Endothelial cell of umbilical vein (primary cell): ENCODE measurements around the gene ABLIM1. TPM values are rescaled to one million over a fixed set of nuclear protein-coding genes. Genes with fewer than 3 reads are reported as not detected.
A peak's percentile ranks its signal among the peaks of the same experiment; 100 is the strongest.

Experiments
- BruUV-seq: library from RNA; stranded (reverse); fragments of 400-500 nt; replicated peaks from 2 replicates; lab custom pipeline; 2021; lab: Mats Ljungman, UMichigan
- CTCF ChIA-PET: fragments of 300-600, 350-600 bp; sonication (Branson Sonifier 250); formaldehyde crosslinking; loops from one replicate; lab custom pipeline; 2021; ENCODE audit warnings: antibody characterized with exemption, inconsistent platforms; lab: Charles Lee
- POLR2A ChIA-PET: fragments of 300-600, 350-600 bp; sonication (Branson Sonifier 250); formaldehyde crosslinking; loops from one replicate; lab custom pipeline; 2021; ENCODE audit warnings: antibody characterized with exemption, inconsistent platforms; lab: Charles Lee
- DNase-seq: peaks from one replicate; pipeline ENCODE4 v3.0.0-alpha.2; 2011; ENCODE audit warnings: low read depth, low spot score
- FAIRE-seq: peaks from 2 replicates; lab custom pipeline; 2011; peaks lifted over from hg19 to GRCh38; lab: Jason Lieb, UNC
- H2AFZ ChIP-seq: 2 replicates; pipeline ENCODE4 v1.6.0; 2012; ENCODE audit warnings: low read depth, low read length, control low read depth, inconsistent platforms
- H3K27ac ChIP-seq: 2 replicates; pipeline ENCODE4 v1.5.1; 2011; ENCODE audit warnings: low read depth, mild to moderate bottlenecking, control low read depth, low read length, moderate library complexity; ENCODE audit not compliant: insufficient read depth
- H3K27me3 ChIP-seq, 2 experiments: 2 replicates each; pipeline versions ENCODE4 v1.6.0 to v1.6.1; 2011; ENCODE audit warnings: low read length in 2 of 2, mixed read lengths in 1 of 2; ENCODE audit not compliant: control insufficient read depth in 2 of 2, insufficient read depth in 2 of 2
- H3K36me3 ChIP-seq, 2 experiments: 2 replicates in 1 of 2; 3 replicates in 1 of 2; pipeline ENCODE4 v1.5.1; 2011; ENCODE audit warnings: low read length in 2 of 2, mild to moderate bottlenecking in 1 of 2, moderate library complexity in 1 of 2; ENCODE audit not compliant: control insufficient read depth in 2 of 2, insufficient read depth in 2 of 2; ENCODE audit errors: extremely low read depth in 1 of 2
- H3K4me1 ChIP-seq: 3 replicates; pipeline ENCODE4 v1.5.1; 2011; ENCODE audit warnings: mild to moderate bottlenecking, low read length; ENCODE audit not compliant: control insufficient read depth, insufficient read depth; ENCODE audit errors: extremely low read depth
- H3K4me2 ChIP-seq: 2 replicates; pipeline ENCODE4 v1.6.1; 2011; ENCODE audit warnings: low read length, control low read depth, mixed read lengths; ENCODE audit not compliant: insufficient read depth
- H3K4me3 ChIP-seq, 3 experiments: fragments of 200-600 bp in 1 of 3; sonication (generic), shearing (Covaris generic) in 1 of 3; replicated peaks in 1 of 3; 2 replicates each; pipeline ENCODE4 v1.5.1; 2011 to 2016; ENCODE audit warnings: control low read depth in 3 of 3, low read length in 3 of 3, mild to moderate bottlenecking in 2 of 3, inconsistent platforms in 1 of 3, low read depth in 1 of 3, moderate library complexity in 1 of 3; ENCODE audit not compliant: insufficient read depth in 1 of 3
- H3K79me2 ChIP-seq: 2 replicates; pipeline ENCODE4 v1.6.0; 2012; ENCODE audit warnings: low read length, inconsistent platforms; ENCODE audit not compliant: control insufficient read depth, insufficient read depth
- H3K9ac ChIP-seq: replicated peaks from 2 replicates; pipeline ENCODE3; 2011; ENCODE audit warnings: low read length, control low read depth; ENCODE audit not compliant: insufficient read depth; ENCODE audit errors: extremely low read depth
- H3K9me1 ChIP-seq: replicated peaks from 3 replicates; pipeline ENCODE4 v1.6.0; 2011; ENCODE audit warnings: mild to moderate bottlenecking, low read length; ENCODE audit not compliant: control insufficient read depth, insufficient read depth; ENCODE audit errors: extremely low read depth
- H3K9me3 ChIP-seq: replicated peaks from 2 replicates; pipeline ENCODE4 v1.5.1; 2012; ENCODE audit warnings: low read length, inconsistent platforms; ENCODE audit not compliant: control insufficient read depth, insufficient read depth
- H4K20me1 ChIP-seq: replicated peaks from 2 replicates; pipeline ENCODE3; 2011; ENCODE audit warnings: mild to moderate bottlenecking, low read length; ENCODE audit not compliant: control insufficient read depth, insufficient read depth; ENCODE audit errors: extremely low read depth
- CTCF ChIP-seq, 2 donors: IDR thresholded peaks; 1 replicate in 1 of 2; 2 replicates in 1 of 2; pipeline ENCODE4 v1.5.1; 2011; ENCODE audit warnings: low read length in 2 of 2, mild to moderate bottlenecking in 2 of 2, moderate library complexity in 2 of 2, control low read depth in 1 of 2, inconsistent platforms in 1 of 2, low read depth in 1 of 2; ENCODE audit not compliant: insufficient read depth in 1 of 2; ENCODE audit errors: extremely low read depth in 1 of 2
- EZH2 ChIP-seq: IDR thresholded peaks from 2 replicates; pipeline ENCODE4 v1.6.1; 2012; ENCODE audit warnings: borderline replicate concordance, low read depth, mild to moderate bottlenecking, moderate library complexity, low read length, inconsistent platforms; ENCODE audit not compliant: severe bottlenecking
- FOS ChIP-seq: IDR thresholded peaks from 2 replicates; pipeline ENCODE4 v1.6.1; 2011; ENCODE audit warnings: mild to moderate bottlenecking, low read length, moderate library complexity, borderline replicate concordance; ENCODE audit not compliant: insufficient read depth
- GATA2 ChIP-seq: IDR thresholded peaks from 2 replicates; pipeline ENCODE4 v1.7.0; 2011; ENCODE audit warnings: low read depth, mild to moderate bottlenecking, moderate library complexity, mixed read lengths, low read length; ENCODE audit not compliant: insufficient read length, insufficient read depth
- JUN ChIP-seq: IDR thresholded peaks from 2 replicates; pipeline ENCODE4 v1.6.1; 2011; ENCODE audit warnings: borderline replicate concordance, low read depth; ENCODE audit not compliant: insufficient read length, insufficient read depth
- MAX ChIP-seq: IDR thresholded peaks from 2 replicates; pipeline ENCODE4 v1.6.1; 2011; ENCODE audit not compliant: insufficient read depth, insufficient read length
- MYC ChIP-seq: IDR thresholded peaks from one replicate; pipeline ENCODE4 v1.6.1; 2011; ENCODE audit warnings: mild to moderate bottlenecking, low read depth, low read length
- POLR2A ChIP-seq: IDR thresholded peaks from 2 replicates; pipeline ENCODE4 v1.6.1; 2012; ENCODE audit warnings: low read depth, mild to moderate bottlenecking, control low read depth, low read length
- POLR2AphosphoS5 ChIP-seq: IDR thresholded peaks from 2 replicates; pipeline ENCODE4 v1.6.1; 2012; ENCODE audit warnings: low read depth, mild to moderate bottlenecking, control low read depth, low read length, moderate library complexity; ENCODE audit not compliant: insufficient read depth
- dilution Hi-C: fragments of 300-500 bp; cut with MboI; formaldehyde crosslinking; loops from one replicate; pipeline ENCODE4 v1.15.0; 2019; ENCODE audit warnings: low sequenced_read_pairs; ENCODE audit not compliant: extremely low pct_ligation_motif_present
- intact Hi-C: fragments of 100-400 bp; cut with micrococcal nuclease; formaldehyde crosslinking; loops from one replicate; pipeline ENCODE4 v1.10.0; 2022
- polyA plus RNA-seq, 4 experiments: library from polyadenylated mRNA; depleted of rRNA in 3 of 4; stranded (reverse) in 3 of 4; unstranded in 1 of 4; fragments of >200 nt; gene quantifications; 2 replicates each; pipeline versions ENCODE4 v1.2.1 to v1.2.3, GENCODE V29; 2011 to 2012; ENCODE audit warnings: missing spikeins in 1 of 4
- total RNA-seq: library from RNA; stranded (reverse); gene quantifications from 2 replicates; pipeline ENCODE4 v1.2.3, GENCODE V29; 2021

ABLIM1 gene
- total and polyA plus RNA-seq, 2 donors (not counting 3 experiments of a cell fraction or from before 2014, with no cell fraction given) = 128 to 235 TPM

GRCh38 chr10:114684084-114684821 lies 26.2 kb upstream of the ABLIM1 start:
- Histone ChIP-seq H3K9me1 (no peaks in the 10 kb centered on the region), H3K4me3 (peak overlapping the region; percentile 3 to 68 (median 35)), H3K9me3 (no peaks in the 10 kb centered on the region), H3K4me1 (peaks cover 45% of the 10 kb centered on the region), H3K4me2 (peak overlapping the region; percentile 89), H3K79me2 (no peaks in the 10 kb centered on the region), H3K36me3 (no peaks in the 10 kb centered on the region), H4K20me1 (no peaks in the 10 kb centered on the region), H3K27ac (peak overlapping the region; percentile 92), H2AFZ (peak overlapping the region; percentile 56), H3K9ac (peak overlapping the region; percentile 89), H3K27me3 (no peaks in the 10 kb centered on the region)
- intact Hi-C loops = loop anchor here (1.0 kb wide), 5 partner anchors 30 to 60 kb away; no protein-coding TSS in a partner anchor
- ChIA-PET POLR2A (interaction anchor here (1.0 to 1.3 kb wide), 2 partner anchors 26 to 51 kb away, joined by 3 read pairs; partner anchors contain the start of gene ABLIM1), CTCF (interaction anchor here (0.6 to 6.8 kb wide), 15 partner anchors 9 to 380 kb away, joined by 3 to 54 read pairs (median 4); partner anchors contain the start of gene FHIP2A)
- peak; percentile 85 for DNase-seq
- BruUV-seq = TSS peak; percentile 45
- dilution Hi-C loops = loop anchor here (25.0 kb wide), 1 partner anchor 122 kb away; no protein-coding TSS in a partner anchor
- TF ChIP-seq GATA2 = no peak
- TF ChIP-seq CTCF (IDR thresholded peaks at IDR 0.05; ENCODE audit: extremely low read depth in 1 of 2, insufficient read depth in 1 of 2, low read depth in 1 of 2, low read length in 2 of 2) = no peak
- TF ChIP-seq FOS = no peak
- TF ChIP-seq MAX = no peak
- TF ChIP-seq POLR2A = no peak
- no peak for TF ChIP-seq JUN
- no peak for TF ChIP-seq POLR2AphosphoS5
- no peak for TF ChIP-seq MYC
- TF ChIP-seq EZH2 = no peak
- FAIRE-seq = peak; percentile 74
